Measurements from ENCODE around the gene SLMAP.

Gene SLMAP

GRCh38 chr3:57973715-57974477 is 217.8 kb downstream of the SLMAP start:
- H3K27ac ChIP-seq: no peak overlapping the region

GRCh38 chr3:57974796-57975388 is 218.8 kb downstream of the SLMAP start:
- Histone ChIP-seq H3K27ac (peak overlapping the region; percentile 15), H3K4me2 (ENCODE audit: low read length) (no peak overlapping the region), H3K36me3 (ENCODE audit: control insufficient read depth, insufficient read depth, low read length) (no peaks in the 10 kb centered on the region), H3K9me3 (ENCODE audit: control insufficient read depth, low read length) (no peaks in the 10 kb centered on the region), H2AFZ (peak overlapping the region; percentile 61), H3K9ac (no peak overlapping the region), H3K27me3 (ENCODE audit: control insufficient read depth, insufficient read depth, low read length) (no peaks in the 10 kb centered on the region), H3K79me2 (no peaks in the 10 kb centered on the region), H3K4me3 (ENCODE audit: low read depth, low read length) (no peak overlapping the region), H3K4me1 (no peaks in the 10 kb centered on the region)
- no peak for TF ChIP-seq CTCF (IDR thresholded peaks at IDR 0.05)

More at GRCh38 chr3:57973715-57974477, 217.8 kb downstream of the SLMAP start:
- Histone ChIP-seq H3K36me3 (ENCODE audit: control insufficient read depth, insufficient read depth, low read length) (no peaks in the 10 kb centered on the region), H3K9ac (no peak overlapping the region), H3K79me2 (no peaks in the 10 kb centered on the region), H3K4me1 (no peaks in the 10 kb centered on the region), H3K4me3 (ENCODE audit: low read depth, low read length) (no peak overlapping the region), H2AFZ (no peak overlapping the region), H3K9me3 (ENCODE audit: control insufficient read depth, low read length) (no peaks in the 10 kb centered on the region), H3K4me2 (ENCODE audit: low read length) (no peak overlapping the region), H3K27me3 (ENCODE audit: control insufficient read depth, insufficient read depth, low read length) (no peaks in the 10 kb centered on the region)
- TF ChIP-seq CTCF (IDR thresholded peaks at IDR 0.05): no peak

- no peaks in the 10 kb centered on the region for H3K27me3 ChIP-seq (ENCODE audit: control insufficient read depth, insufficient read depth, low read length)
- no peak for TF ChIP-seq CTCF (IDR thresholded peaks at IDR 0.05)
- no peaks in the 10 kb centered on the region for H3K79me2 ChIP-seq
- H2AFZ ChIP-seq: no peak overlapping the region
- H3K9me3 ChIP-seq (ENCODE audit: control insufficient read depth, low read length): no peaks in the 10 kb centered on the region
- no peak overlapping the region for H3K4me3 ChIP-seq (ENCODE audit: low read depth, low read length)
- no peak overlapping the region for H3K4me2 ChIP-seq (ENCODE audit: low read length)
- H3K9ac ChIP-seq: no peak overlapping the region
- no peaks in the 10 kb centered on the region for H3K36me3 ChIP-seq (ENCODE audit: control insufficient read depth, insufficient read depth, low read length)
- H3K27ac ChIP-seq: no peak overlapping the region
- no peaks in the 10 kb centered on the region for H3K4me1 ChIP-seq
These were observed 221.7 kb downstream of the SLMAP start for GRCh38 chr3:57977818-57978235.

- no peaks in the 10 kb centered on the region for H3K9me3 ChIP-seq (ENCODE audit: control insufficient read depth, low read length)
- no peak for TF ChIP-seq CTCF (IDR thresholded peaks at IDR 0.05)
- H2AFZ ChIP-seq: no peak overlapping the region
- H3K9ac ChIP-seq: no peak overlapping the region
- H3K27me3 ChIP-seq (ENCODE audit: control insufficient read depth, insufficient read depth, low read length): no peaks in the 10 kb centered on the region
- no peak overlapping the region for H3K27ac ChIP-seq
- H3K4me1 ChIP-seq: no peaks in the 10 kb centered on the region
- no peak overlapping the region for H3K4me3 ChIP-seq (ENCODE audit: low read depth, low read length)
- H3K4me2 ChIP-seq (ENCODE audit: low read length): no peak overlapping the region
- H3K79me2 ChIP-seq: no peaks in the 10 kb centered on the region
- no peaks in the 10 kb centered on the region for H3K36me3 ChIP-seq (ENCODE audit: control insufficient read depth, insufficient read depth, low read length)
These were observed 222.2 kb downstream of the SLMAP start for GRCh38 chr3:57978316-57978715.
